WTC11 (cell line): ENCODE data around the gene GALNT6. TPM values are rescaled to one million over a fixed set of nuclear protein-coding genes. Genes with fewer than 3 reads are reported as not detected.

Experiments
- ATAC-seq: fragments of 200-7000 bp; cut with Tn5 transposase; 2 replicates; pipeline ENCODE4 v1.10.0; 2021; ENCODE audit warnings: mild to moderate bottlenecking, moderate library complexity
- CTCF ChIA-PET: fragments of 300-600 bp; sonication (Branson Sonifier 250); formaldehyde crosslinking; loops from one replicate; lab custom pipeline; 2021; ENCODE audit warnings: antibody characterized with exemption; lab: Charles Lee
- POLR2A ChIA-PET: fragments of 350-600 bp; sonication (Branson Sonifier 250); formaldehyde crosslinking; loops from one replicate; lab custom pipeline; 2021; ENCODE audit warnings: antibody characterized with exemption; lab: Charles Lee
- DNase-seq: peaks from one replicate; pipeline ENCODE4 v3.0.0; 2021; ENCODE audit warnings: low spot score
- H3K27ac Mint-ChIP-seq: 2 replicates; pipeline ENCODE4 v1.8.0; 2021; ENCODE audit warnings: mixed read lengths
- H3K27me3 Mint-ChIP-seq: 2 replicates; pipeline ENCODE4 v1.8.0; 2021; ENCODE audit warnings: low read depth, mild to moderate bottlenecking, moderate library complexity, mixed read lengths
- H3K36me3 Mint-ChIP-seq: 2 replicates; pipeline ENCODE4 v1.8.0; 2021; ENCODE audit warnings: mixed read lengths
- H3K4me1 Mint-ChIP-seq: 2 replicates; pipeline ENCODE4 v1.8.0; 2022; ENCODE audit warnings: mixed read lengths
- H3K4me3 Mint-ChIP-seq: 2 replicates; pipeline ENCODE4 v1.8.0; 2021; ENCODE audit warnings: mild to moderate bottlenecking, moderate library complexity, mixed read lengths
- H3K9me3 Mint-ChIP-seq: 2 replicates; pipeline ENCODE4 v1.8.0; 2021; ENCODE audit warnings: mixed read lengths
- CBFB ChIP-seq: sonication (generic); formaldehyde crosslinking; IDR thresholded peaks from 2 replicates; pipeline ENCODE4 v1.8.1; 2022; ENCODE audit warnings: mild to moderate bottlenecking, low read depth, missing genetic modification reagents
- E2F1 ChIP-seq: sonication (generic); formaldehyde crosslinking; IDR thresholded peaks from 2 replicates; pipeline ENCODE4 v1.8.0; 2022; ENCODE audit warnings: mild to moderate bottlenecking, missing genetic modification reagents
- E2F4 ChIP-seq: sonication (generic); formaldehyde crosslinking; IDR thresholded peaks from 2 replicates; pipeline ENCODE4 v1.8.1; 2022; ENCODE audit warnings: low read depth, mild to moderate bottlenecking, moderate library complexity, missing genetic modification reagents, borderline replicate concordance
- FOXJ3 ChIP-seq: sonication (generic); formaldehyde crosslinking; IDR thresholded peaks from 2 replicates; pipeline ENCODE4 v1.9.0; 2021; ENCODE audit warnings: missing genetic modification reagents, mild to moderate bottlenecking, borderline replicate concordance
- HMGA2 ChIP-seq: fragments of 250-450 bp; sonication (Bioruptor Pico); IDR thresholded peaks from 2 replicates; pipeline ENCODE4 v1.4.0; 2021; ENCODE audit warnings: mild to moderate bottlenecking, moderate library complexity
- IRF1 ChIP-seq: sonication (generic); formaldehyde crosslinking; IDR thresholded peaks from 2 replicates; pipeline ENCODE4 v1.8.0; 2023; ENCODE audit warnings: missing genetic modification reagents
- JAZF1 ChIP-seq: fragments of 250-450 bp; sonication (Bioruptor Pico); IDR thresholded peaks from 2 replicates; pipeline ENCODE4 v1.9.0; 2021; ENCODE audit warnings: moderate library complexity, mild to moderate bottlenecking, inconsistent platforms
- JUN ChIP-seq: sonication (generic); formaldehyde crosslinking; IDR thresholded peaks from 2 replicates; pipeline ENCODE4 v1.8.0; 2023; ENCODE audit warnings: mild to moderate bottlenecking, missing genetic modification reagents
- NR1H2 ChIP-seq: sonication (generic); formaldehyde crosslinking; IDR thresholded peaks from 2 replicates; pipeline ENCODE4 v1.9.0; 2021; ENCODE audit warnings: mild to moderate bottlenecking, moderate library complexity, missing genetic modification reagents
- NR3C1 ChIP-seq: sonication (generic); formaldehyde crosslinking; conservative IDR thresholded peaks from 2 replicates; pipeline ENCODE4 v1.8.1; 2023; ENCODE audit warnings: low read depth, mild to moderate bottlenecking, missing genetic modification reagents
- PREB ChIP-seq: sonication (generic); formaldehyde crosslinking; IDR thresholded peaks from 2 replicates; pipeline ENCODE4 v1.8.1; 2022; ENCODE audit warnings: mild to moderate bottlenecking, missing genetic modification reagents, moderate library complexity, borderline replicate concordance
- RORB ChIP-seq: fragments of 250-450 bp; sonication (Bioruptor Pico); IDR thresholded peaks from 2 replicates; pipeline ENCODE4 v1.9.0; 2021; ENCODE audit warnings: mild to moderate bottlenecking
- TEAD1 ChIP-seq: sonication (generic); formaldehyde crosslinking; IDR thresholded peaks from 2 replicates; pipeline ENCODE4 v1.8.0; 2022; ENCODE audit warnings: mild to moderate bottlenecking, missing genetic modification reagents
- TEAD4 ChIP-seq: sonication (generic); formaldehyde crosslinking; IDR thresholded peaks from 2 replicates; pipeline ENCODE4 v1.8.0; 2022; ENCODE audit warnings: mild to moderate bottlenecking, missing genetic modification reagents
- ZBTB21 ChIP-seq: sonication (generic); formaldehyde crosslinking; IDR thresholded peaks from 2 replicates; pipeline ENCODE4 v1.8.1; 2023; ENCODE audit warnings: mild to moderate bottlenecking, missing genetic modification reagents, borderline replicate concordance
- ZNF219 ChIP-seq: sonication (generic); formaldehyde crosslinking; IDR thresholded peaks from 2 replicates; pipeline ENCODE4 v1.8.0; 2023; ENCODE audit warnings: missing genetic modification reagents, mild to moderate bottlenecking, borderline replicate concordance
- ZNF317 ChIP-seq: sonication (generic); formaldehyde crosslinking; IDR thresholded peaks from 2 replicates; pipeline ENCODE4 v1.8.1; 2023; ENCODE audit warnings: low read depth, mild to moderate bottlenecking, moderate library complexity, missing genetic modification reagents, borderline replicate concordance
- ZNF396 ChIP-seq: fragments of 250-450 bp; sonication (Bioruptor Pico); IDR thresholded peaks from 2 replicates; pipeline ENCODE4 v1.8.0; 2021; ENCODE audit warnings: mild to moderate bottlenecking, moderate library complexity, borderline replicate concordance
- ZNF416 ChIP-seq: fragments of 250-450 bp; sonication (Bioruptor Pico); IDR thresholded peaks from 2 replicates; pipeline ENCODE4 v1.9.0; 2021; ENCODE audit warnings: mild to moderate bottlenecking, inconsistent platforms
- ZNF512 ChIP-seq: sonication (generic); formaldehyde crosslinking; IDR thresholded peaks from 2 replicates; pipeline ENCODE4 v1.8.1; 2022; ENCODE audit warnings: missing genetic modification reagents, borderline replicate concordance
- total RNA-seq: library from RNA; stranded (reverse); gene quantifications from 3 replicates; pipeline ENCODE4 v1.2.3, GENCODE V29; 2021
- TF ChIP-seq, protein P1 (sequence below): fragments of 250-450 bp; sonication (Bioruptor Pico); IDR thresholded peaks from 2 replicates; pipeline ENCODE4 v1.9.0; 2021; ENCODE audit warnings: moderate library complexity, mild to moderate bottlenecking, inconsistent platforms, borderline replicate concordance
- TF ChIP-seq, protein P2 (sequence below): sonication (generic); formaldehyde crosslinking; IDR thresholded peaks from 2 replicates; pipeline ENCODE4 v1.8.0; 2022; ENCODE audit warnings: mild to moderate bottlenecking, missing genetic modification reagents
- TF ChIP-seq, protein P3 (sequence below): fragments of 250-450 bp; sonication (Bioruptor Pico); IDR thresholded peaks from 2 replicates; pipeline ENCODE4 v2.1.2; 2022; ENCODE audit warnings: mild to moderate bottlenecking, moderate library complexity

GALNT6 gene
- total RNA-seq, 1 experiment from 2014 or later: 18.3 TPM

DNA sequence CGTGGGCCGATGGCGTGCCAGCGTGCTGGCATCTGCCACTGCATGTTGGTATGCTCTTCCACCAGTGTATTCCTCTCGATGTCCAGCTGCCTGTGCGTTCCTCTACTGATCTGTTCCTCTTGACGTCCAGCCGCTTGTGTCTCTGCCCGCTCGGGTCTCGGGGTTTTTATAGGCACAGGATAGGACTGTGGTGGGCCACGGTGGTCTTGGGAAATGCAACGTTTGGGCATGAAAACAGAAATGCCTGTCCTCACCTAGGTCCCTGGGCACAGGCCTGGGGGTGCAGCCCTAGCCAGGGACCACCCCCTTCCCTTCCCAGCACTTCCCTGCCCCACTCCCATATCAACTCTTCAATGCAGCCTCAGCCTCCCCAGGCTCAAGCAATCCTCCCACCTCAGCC lies 10.3 kb upstream of the GALNT6 start:
- no peaks in the 10 kb centered on the region for H3K9me3 Mint-ChIP-seq
- H3K36me3 Mint-ChIP-seq: no peaks in the 10 kb centered on the region
- DNase-seq (no peak), ATAC-seq (no peak)
- H3K27ac Mint-ChIP-seq: no peak overlapping the region
- 0 out of 2 replicates have a peak, but pooled peaks cover 2% of the 10 kb centered on the region for H3K4me1 Mint-ChIP-seq
- H3K4me3 Mint-ChIP-seq: no peak overlapping the region
- ChIA-PET POLR2A (no interaction called here), CTCF (no interaction called here)
- H3K27me3 Mint-ChIP-seq: no peaks in the 10 kb centered on the region
- no peak for TF ChIP-seq NR3C1 (CRISPR knock-in tag)
- TF ChIP-seq ZBTB21 (CRISPR knock-in tag): no peak
- TF ChIP-seq HMGA2 (CRISPR knock-in tag): no peak
- TF ChIP-seq ZNF416 (CRISPR knock-in tag): no peak
- TF ChIP-seq JAZF1: no peak
- TF ChIP-seq ZNF317 (CRISPR knock-in tag): no peak
- no peak for TF ChIP-seq RORB
- TF ChIP-seq IRF1 (CRISPR knock-in tag): no peak
- TF ChIP-seq PREB: no peak
- no peak for TF ChIP-seq E2F4 (CRISPR knock-in tag)
- no peak for TF ChIP-seq ZNF219
- TF ChIP-seq, protein P1, sequence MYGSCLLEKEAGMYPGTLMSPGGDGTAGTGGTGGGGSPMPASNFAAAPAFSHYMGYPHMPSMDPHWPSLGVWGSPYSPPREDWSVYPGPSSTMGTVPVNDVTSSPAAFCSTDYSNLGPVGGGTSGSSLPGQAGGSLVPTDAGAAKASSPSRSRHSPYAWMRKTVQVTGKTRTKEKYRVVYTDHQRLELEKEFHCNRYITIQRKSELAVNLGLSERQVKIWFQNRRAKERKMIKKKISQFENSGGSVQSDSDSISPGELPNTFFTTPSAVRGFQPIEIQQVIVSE (CRISPR knock-in tag): no peak
- TF ChIP-seq, protein P2, sequence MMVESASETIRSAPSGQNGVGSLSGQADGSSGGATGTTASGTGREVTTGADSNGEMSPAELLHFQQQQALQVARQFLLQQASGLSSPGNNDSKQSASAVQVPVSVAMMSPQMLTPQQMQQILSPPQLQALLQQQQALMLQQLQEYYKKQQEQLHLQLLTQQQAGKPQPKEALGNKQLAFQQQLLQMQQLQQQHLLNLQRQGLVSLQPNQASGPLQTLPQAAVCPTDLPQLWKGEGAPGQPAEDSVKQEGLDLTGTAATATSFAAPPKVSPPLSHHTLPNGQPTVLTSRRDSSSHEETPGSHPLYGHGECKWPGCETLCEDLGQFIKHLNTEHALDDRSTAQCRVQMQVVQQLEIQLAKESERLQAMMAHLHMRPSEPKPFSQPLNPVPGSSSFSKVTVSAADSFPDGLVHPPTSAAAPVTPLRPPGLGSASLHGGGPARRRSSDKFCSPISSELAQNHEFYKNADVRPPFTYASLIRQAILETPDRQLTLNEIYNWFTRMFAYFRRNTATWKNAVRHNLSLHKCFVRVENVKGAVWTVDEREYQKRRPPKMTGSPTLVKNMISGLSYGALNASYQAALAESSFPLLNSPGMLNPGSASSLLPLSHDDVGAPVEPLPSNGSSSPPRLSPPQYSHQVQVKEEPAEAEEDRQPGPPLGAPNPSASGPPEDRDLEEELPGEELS (CRISPR knock-in tag): no peak
- no peak for TF ChIP-seq FOXJ3 (CRISPR knock-in tag)
- TF ChIP-seq TEAD1 (CRISPR knock-in tag): no peak

DNA sequence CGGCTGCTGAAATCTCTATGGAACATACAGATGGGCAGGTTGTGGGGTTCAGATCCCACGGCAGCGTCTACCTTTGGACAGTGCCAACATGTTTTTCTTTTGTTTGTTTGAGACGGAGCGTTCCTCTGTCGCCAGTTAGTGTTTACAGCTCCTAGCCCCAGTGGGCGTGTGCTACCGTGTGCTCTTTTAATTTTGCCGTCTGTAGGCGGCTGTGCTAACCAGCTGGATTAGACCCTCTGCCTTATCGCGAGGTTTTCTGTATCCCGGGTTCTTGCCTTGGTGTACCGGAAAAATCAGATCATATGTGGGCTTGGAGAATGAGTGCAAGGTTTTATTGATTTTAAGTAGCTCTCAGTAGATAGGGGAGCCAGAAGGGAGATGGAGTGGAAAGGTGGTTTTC lies 9.8 kb upstream of the GALNT6 start:
- no peak for ATAC-seq
- ChIA-PET POLR2A (no interaction called here), CTCF (no interaction called here)

More for the DNA sequence above, 9.8 kb upstream of the GALNT6 start:
- Mint-ChIP-seq H3K9me3 (no peaks in the 10 kb centered on the region), H3K36me3 (no peaks in the 10 kb centered on the region), H3K4me3 (no peak overlapping the region), H3K4me1 (peaks cover 2% of the 10 kb centered on the region; the same call in 1 of the 2 replicates), H3K27ac (no peak overlapping the region), H3K27me3 (no peaks in the 10 kb centered on the region)
- no peak for DNase-seq
- no peak for TF ChIP-seq ZBTB21 (CRISPR knock-in tag)
- TF ChIP-seq, protein P3, sequence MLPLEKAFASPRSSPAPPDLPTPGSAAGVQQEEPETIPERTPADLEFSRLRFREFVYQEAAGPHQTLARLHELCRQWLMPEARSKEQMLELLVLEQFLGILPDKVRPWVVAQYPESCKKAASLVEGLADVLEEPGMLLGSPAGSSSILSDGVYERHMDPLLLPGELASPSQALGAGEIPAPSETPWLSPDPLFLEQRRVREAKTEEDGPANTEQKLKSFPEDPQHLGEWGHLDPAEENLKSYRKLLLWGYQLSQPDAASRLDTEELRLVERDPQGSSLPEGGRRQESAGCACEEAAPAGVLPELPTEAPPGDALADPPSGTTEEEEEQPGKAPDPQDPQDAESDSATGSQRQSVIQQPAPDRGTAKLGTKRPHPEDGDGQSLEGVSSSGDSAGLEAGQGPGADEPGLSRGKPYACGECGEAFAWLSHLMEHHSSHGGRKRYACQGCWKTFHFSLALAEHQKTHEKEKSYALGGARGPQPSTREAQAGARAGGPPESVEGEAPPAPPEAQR: no peak
- no peak for TF ChIP-seq E2F1 (CRISPR knock-in tag)
- TF ChIP-seq ZNF512: no peak
- TF ChIP-seq ZNF396 (CRISPR knock-in tag): no peak
- no peak for TF ChIP-seq CBFB (CRISPR knock-in tag)
- TF ChIP-seq JUN (CRISPR knock-in tag): no peak
- no peak for TF ChIP-seq TEAD4
- no peak for TF ChIP-seq PREB
- no peak for TF ChIP-seq NR1H2
